BJ (cell line): ENCODE data around the gene ZNF8. TPM values are rescaled to one million over a fixed set of nuclear protein-coding genes. Genes with fewer than 3 reads are reported as not detected.
"Not testable (repeated sequence)": the region's sequence is repeated elsewhere in the genome, so short reads cannot be mapped to it uniquely, and the experiment has no call there.

Source experiments
- CTCF ChIA-PET: fragments of 350-600 bp; formaldehyde crosslinking; extraction: SDS; loops from one replicate; lab custom pipeline; 2021; ENCODE audit warnings: antibody characterized with exemption, inconsistent platforms; lab: Yijun Ruan, JAX
- POLR2A ChIA-PET: fragments of 300-600 bp; sonication (Branson Sonifier 250); formaldehyde crosslinking; extraction: SDS; loops from one replicate; lab custom pipeline; 2021; ENCODE audit warnings: antibody characterized with exemption; lab: Charles Lee
- DNase-seq: peaks from one replicate; pipeline ENCODE4 v3.0.0-alpha.2; 2011; ENCODE audit warnings: low read depth
- H3K27me3 ChIP-seq: 2 replicates; pipeline ENCODE4 v1.6.0; 2011; ENCODE audit warnings: low read length; ENCODE audit not compliant: control insufficient read depth, insufficient read depth
- H3K36me3 ChIP-seq: 2 replicates; pipeline ENCODE4 v1.5.1; 2011; ENCODE audit warnings: low read length; ENCODE audit not compliant: control insufficient read depth, insufficient read depth
- H3K4me3 ChIP-seq: 2 replicates; pipeline ENCODE4 v1.5.1; 2011; ENCODE audit warnings: low read depth, mild to moderate bottlenecking, control low read depth, low read length
- polyA plus RNA-seq: library from polyadenylated mRNA; depleted of rRNA; stranded (reverse); fragments of >200 nt; gene quantifications from 2 replicates; pipeline ENCODE4 v1.2.3, GENCODE V29; 2011
- TF ChIP-seq, protein P1 (sequence below): IDR thresholded peaks from 2 replicates; pipeline ENCODE4 v1.5.1; 2011; ENCODE audit warnings: low read depth, mild to moderate bottlenecking, control low read depth, inconsistent platforms, low read length, moderate library complexity; ENCODE audit not compliant: insufficient read depth

Gene ZNF8
- polyA plus RNA-seq, 1 experiment: 2.1 TPM

DNA sequence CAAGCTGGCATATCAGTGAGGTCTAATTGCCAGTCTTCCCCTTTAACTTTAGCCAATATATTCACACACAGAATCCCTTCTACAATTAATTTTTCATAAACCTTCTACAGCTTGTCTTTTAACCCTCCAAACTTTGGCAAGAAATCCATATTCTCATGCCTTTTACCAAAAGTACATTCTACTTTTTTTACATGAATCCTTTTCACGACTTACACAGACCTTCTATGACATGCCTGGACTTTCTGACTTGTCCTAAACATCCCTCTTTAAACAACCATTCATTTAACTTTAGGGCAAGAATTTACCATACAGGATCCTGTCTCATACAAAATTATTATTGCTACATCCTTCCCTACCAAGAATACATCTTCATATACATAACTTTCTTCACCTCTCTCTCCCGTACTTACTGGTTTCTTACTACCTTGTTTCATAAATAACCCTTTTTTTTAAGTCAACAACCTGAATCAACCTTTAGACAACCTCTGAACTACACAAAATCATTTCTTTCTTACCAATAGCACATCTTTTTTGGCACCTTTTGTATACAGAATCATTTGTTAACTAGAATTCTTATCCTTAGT lies 26.6 kb upstream of the ZNF8 start:
- POLR2A ChIA-PET: no interaction called here
- CTCF ChIA-PET: no interaction called here
- Histone ChIP-seq H3K4me3 (no peak overlapping the region), H3K36me3 (peaks cover 18% of the 10 kb centered on the region), H3K27me3 (no peaks in the 10 kb centered on the region)
- TF ChIP-seq, protein P1, sequence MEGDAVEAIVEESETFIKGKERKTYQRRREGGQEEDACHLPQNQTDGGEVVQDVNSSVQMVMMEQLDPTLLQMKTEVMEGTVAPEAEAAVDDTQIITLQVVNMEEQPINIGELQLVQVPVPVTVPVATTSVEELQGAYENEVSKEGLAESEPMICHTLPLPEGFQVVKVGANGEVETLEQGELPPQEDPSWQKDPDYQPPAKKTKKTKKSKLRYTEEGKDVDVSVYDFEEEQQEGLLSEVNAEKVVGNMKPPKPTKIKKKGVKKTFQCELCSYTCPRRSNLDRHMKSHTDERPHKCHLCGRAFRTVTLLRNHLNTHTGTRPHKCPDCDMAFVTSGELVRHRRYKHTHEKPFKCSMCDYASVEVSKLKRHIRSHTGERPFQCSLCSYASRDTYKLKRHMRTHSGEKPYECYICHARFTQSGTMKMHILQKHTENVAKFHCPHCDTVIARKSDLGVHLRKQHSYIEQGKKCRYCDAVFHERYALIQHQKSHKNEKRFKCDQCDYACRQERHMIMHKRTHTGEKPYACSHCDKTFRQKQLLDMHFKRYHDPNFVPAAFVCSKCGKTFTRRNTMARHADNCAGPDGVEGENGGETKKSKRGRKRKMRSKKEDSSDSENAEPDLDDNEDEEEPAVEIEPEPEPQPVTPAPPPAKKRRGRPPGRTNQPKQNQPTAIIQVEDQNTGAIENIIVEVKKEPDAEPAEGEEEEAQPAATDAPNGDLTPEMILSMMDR: no peak
- DNase-seq: no peak

DNA sequence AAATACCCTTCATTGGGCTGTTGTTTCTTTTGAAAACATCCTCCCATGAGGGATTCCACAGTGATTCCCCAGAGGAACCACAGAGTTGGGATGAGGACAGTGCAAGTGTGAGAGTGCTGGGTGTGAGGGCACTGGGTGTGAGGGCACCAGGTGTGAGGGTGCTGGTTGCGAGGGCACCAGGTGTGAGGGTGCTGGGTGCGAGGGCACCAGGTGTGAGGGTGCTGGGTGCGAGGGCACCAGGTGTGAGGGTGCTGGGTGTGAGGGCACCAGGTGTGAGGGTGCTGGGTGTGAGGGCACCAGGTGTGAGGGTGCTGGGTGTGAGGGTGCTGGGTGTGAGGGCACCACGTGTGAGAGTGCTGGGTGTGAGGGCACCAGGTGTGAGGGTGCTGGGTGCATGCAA lies 20.5 kb upstream of the ZNF8 start:
- CTCF ChIA-PET, DNase-seq, POLR2A ChIA-PET, H3K27me3 ChIP-seq, H3K4me3 ChIP-seq: not testable (repeated sequence)
- peaks cover 23% of the 10 kb centered on the region for H3K36me3 ChIP-seq

DNA sequence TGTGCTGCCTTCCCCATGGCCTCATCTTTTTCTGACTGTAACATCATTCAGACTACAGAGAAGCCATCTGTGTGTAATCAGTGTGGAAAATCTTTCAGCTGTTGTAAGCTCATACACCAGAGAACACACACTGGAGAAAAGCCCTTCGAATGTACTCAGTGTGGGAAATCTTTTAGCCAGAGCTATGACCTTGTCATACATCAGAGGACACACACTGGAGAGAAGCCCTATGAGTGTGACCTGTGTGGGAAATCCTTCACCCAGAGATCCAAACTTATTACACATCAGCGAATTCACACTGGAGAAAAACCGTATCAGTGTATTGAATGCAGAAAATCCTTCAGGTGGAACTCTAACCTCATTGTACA lies 17.2 kb upstream of the ZNF8 start:
- no peak for DNase-seq
- TF ChIP-seq, protein P1: no peak
- H3K27me3 ChIP-seq: no peaks in the 10 kb centered on the region
- ChIA-PET POLR2A (no interaction called here), CTCF (no interaction called here)
- peaks cover 16% of the 10 kb centered on the region for H3K36me3 ChIP-seq
- no peak overlapping the region for H3K4me3 ChIP-seq

DNA sequence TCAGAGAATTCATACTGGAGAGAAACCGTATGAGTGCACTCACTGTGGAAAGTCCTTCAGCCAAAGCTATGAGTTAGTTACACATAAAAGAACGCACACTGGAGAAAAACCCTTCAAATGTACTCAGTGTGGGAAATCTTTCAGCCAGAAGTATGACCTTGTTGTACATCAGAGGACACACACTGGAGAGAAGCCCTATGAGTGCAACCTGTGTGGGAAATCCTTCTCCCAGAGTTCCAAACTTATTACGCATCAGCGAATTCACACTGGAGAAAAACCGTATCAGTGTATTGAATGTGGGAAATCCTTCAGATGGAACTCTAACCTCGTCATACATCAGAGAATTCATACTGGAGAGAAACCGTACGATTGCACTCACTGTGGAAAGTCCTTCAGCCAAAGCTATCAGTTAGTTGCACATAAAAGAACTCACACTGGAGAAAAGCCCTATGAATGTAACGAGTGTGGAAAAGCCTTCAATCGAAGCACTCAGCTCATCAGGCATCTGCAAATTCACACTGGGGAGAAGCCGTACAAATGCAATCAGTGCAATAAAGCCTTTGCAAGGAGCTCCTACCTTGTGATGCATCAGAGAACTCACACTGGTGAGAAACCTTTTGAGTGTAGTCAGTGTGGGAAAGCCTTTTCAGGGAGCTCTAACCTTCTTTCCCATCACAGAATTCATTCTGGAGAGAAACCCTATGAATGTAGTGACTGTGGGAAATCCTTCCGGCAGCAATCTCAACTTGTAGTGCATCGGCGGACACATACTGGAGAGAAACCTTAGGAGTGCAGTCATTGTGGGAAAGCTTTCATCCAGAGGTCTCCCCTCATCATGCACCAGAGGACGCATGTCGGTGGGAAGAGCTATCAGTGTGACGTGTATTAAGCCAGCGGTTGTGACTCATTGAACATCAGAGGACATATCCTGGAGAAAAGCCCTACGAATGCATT lies 16.5 kb upstream of the ZNF8 start:
- TF ChIP-seq, protein P1: no peak
- ChIA-PET CTCF (no interaction called here), POLR2A (no interaction called here)
- H3K36me3 ChIP-seq: peaks cover 16% of the 10 kb centered on the region
- no peaks in the 10 kb centered on the region for H3K27me3 ChIP-seq
- no peak for DNase-seq
- no peak overlapping the region for H3K4me3 ChIP-seq

DNA sequence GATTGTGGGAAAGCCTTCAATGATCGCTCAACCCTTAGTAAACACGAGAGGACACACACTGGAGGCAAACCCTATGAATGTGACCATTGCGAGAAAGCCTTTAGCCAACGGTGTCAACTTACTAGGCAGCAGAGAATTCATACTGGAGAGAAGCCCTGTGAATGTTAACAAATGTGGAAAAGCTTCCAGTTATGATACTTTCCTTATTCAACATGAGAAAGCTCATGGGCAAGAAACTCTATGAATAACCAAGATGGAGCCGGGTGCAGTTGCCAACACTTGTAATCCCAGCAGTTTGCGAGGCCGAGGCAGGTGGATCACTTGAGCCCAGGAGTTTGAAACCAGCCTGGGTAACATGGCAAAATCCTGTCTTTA lies 15.8 kb upstream of the ZNF8 start:
- H3K27me3 ChIP-seq: no peaks in the 10 kb centered on the region
- H3K4me3 ChIP-seq: no peak overlapping the region
- ChIA-PET POLR2A (no interaction called here), CTCF (no interaction called here)
- DNase-seq: no peak
- TF ChIP-seq, protein P1: no peak
- H3K36me3 ChIP-seq: peaks cover 11% of the 10 kb centered on the region
